D721Med (cell line): ENCODE results near the gene TEX52.
A peak's percentile ranks its signal among the peaks of the same experiment; 100 is the strongest.

Experiments
- DNase-seq: peaks from one replicate; pipeline ENCODE4 v3.0.0; 2011; ENCODE audit warnings: low spot score; ENCODE audit not compliant: insufficient read length
- FAIRE-seq: peaks from 2 replicates; lab custom pipeline; 2011; peaks lifted over from hg19 to GRCh38; lab: Jason Lieb, UNC
- CTCF ChIP-seq: IDR thresholded peaks from 2 replicates; pipeline ENCODE4 v1.5.1; 2012; ENCODE audit warnings: mild to moderate bottlenecking, control low read depth; ENCODE audit not compliant: insufficient read depth; ENCODE audit errors: missing control alignments

Gene TEX52

DNA sequence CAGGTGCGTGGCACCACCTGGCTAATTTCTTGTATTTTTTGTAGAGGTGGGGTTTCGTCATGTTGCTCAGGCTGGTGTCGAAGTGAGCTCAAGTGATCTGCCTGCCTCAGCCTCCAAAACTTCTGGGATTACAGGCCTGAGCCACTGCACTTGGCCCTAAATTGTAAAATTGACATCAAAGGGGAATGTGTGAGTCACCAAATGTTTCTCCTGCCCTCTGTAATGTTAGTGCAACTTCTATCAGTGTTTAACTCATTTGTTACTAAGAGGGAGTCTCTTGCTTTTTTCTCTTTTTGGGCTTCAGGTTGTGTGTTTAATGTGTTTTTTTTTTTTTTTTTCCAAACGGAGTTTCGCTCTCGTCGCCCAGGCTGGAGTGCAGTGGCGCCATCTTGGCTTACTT lies 36.2 kb upstream of the TEX52 start:
- TF ChIP-seq CTCF = no peak
- DNase-seq = no peak
- no peak for FAIRE-seq

- DNase-seq = no peak
- TF ChIP-seq CTCF = no peak
- FAIRE-seq = no peak
Observed at GRCh38 chr12:2892246-2892645, 35.4 kb upstream of the TEX52 start.

DNA sequence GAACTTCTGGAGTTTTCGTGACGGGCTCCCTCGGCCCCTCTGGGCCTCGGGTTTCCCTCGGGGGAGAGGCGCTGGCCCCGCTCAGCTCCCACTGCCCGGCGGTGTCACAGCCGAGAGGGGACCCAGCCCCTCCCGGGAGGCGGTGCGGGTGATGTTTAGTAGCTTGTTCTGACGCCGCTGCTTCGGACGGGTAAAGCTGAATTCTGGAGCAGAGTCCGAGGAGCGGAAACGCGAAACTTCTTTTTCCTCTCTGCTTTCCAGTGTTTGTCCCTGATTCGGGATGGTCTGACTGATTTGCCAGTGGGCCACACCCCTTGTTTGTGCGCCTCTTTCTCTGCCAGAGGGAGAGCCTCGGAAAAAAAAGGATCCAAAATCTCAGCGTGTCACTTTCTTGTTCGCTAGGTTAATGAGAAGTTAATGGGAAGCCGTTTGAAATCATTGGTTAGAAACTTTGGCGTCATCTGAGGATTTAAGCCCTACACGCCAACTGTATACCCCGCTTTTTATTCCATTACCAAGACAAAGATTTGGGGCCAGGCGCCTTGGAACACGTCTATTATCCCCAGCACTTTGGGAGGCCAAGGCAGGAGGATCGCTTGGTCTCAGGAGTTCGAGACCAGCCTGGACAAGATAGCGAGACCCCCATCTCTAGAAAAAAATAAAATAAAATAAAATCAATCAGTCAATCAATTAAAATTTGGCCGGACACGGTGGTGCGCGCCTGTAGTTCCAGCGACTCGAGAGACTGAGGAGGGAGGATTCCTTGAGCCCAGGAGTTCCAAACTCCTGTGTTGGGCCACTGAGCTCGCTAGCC lies 34.6 kb upstream of the TEX52 start:
- TF ChIP-seq CTCF = no peak
- no peak for FAIRE-seq
- DNase-seq = no peak

DNA sequence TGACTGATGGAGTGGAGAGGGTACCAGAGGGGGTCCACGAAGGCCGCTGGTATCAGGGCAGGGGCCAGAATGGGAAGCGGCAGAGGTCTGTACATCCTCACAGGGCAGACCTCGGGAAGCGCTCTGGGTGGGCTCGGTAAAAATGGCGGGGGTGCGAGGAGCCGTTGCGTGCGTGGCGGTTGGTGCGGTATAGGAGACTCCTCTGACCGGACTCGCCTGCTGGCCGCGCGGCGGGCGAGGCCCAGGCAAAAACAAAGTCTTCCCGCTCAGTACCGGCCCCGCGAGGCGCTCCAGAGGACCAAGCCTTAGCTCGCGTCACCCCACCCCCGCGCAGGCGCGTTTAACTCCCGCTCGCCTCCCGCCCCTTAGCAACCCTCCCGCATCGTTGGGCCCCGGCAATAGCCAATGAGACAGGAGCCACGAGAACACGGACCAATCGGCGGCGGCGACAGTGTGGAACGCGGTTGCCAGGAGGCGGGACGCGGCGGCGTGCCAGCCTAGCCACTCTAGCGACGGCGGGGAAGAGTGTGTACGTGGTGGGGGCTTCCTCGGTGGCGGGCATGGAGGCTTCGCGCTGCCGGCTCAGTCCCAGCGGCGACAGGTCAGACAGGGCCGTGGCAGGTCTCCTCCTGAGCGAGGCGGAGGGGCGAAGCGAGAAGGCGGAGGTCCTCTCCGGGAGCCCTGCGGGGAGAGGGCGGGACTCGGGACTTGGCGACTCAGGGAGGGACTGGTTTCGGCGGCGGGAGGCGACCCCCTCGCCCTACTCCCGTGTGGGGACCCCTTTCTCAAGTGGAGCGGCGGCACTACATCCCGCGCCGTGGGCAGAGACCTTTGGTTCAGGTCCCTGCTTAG lies 33.8 kb upstream of the TEX52 start, which contains the start of gene TULP3:
Gene TULP3, plus strand, starts transcription at position 504 of the 852 bp plus-strand sequence. Its CDS starts 57 bp downstream, at position 561.
- DNase-seq (peak; percentile 94), FAIRE-seq (no peak)
- no peak for TF ChIP-seq CTCF

DNA sequence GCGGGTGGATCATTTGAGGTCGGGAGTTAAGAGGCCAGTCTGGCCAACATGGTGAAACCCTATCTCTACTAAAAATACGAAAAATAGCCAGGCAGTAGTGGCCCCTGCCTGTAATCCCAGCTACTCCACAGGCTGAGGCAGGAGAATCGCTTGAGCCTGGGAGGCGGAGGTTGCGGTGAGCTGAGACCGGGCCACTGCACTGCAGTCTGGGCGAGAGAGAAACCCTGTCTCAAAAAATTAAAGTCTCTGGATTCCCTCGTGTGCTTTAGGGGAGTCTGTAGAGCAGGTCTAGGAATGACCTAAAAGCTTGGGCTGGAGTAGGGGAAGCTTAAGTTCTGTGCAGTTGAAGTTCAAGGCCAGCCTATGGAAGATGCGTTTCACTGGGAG lies 33.2 kb upstream of the TEX52 start:
- FAIRE-seq (no peak), DNase-seq (no peak)
- no peak for TF ChIP-seq CTCF

GRCh38 chr12:2886768-2887450 lies 30.1 kb upstream of the TEX52 start:
- no peak for DNase-seq
- TF ChIP-seq CTCF = no peak
- FAIRE-seq = no peak
